Osteocyte (in vitro differentiated cells): ENCODE measurements around the gene MMP25. TPM values are rescaled to one million over a fixed set of nuclear protein-coding genes. Genes with fewer than 3 reads are reported as not detected.

Experiments used
- DNase-seq: peaks from one replicate; pipeline ENCODE4 v3.0.0; 2021; ENCODE audit warnings: mixed read lengths; ENCODE audit not compliant: unreplicated experiment; ENCODE audit errors: extremely low spot score
- H3K27ac Mint-ChIP-seq: one replicate; pipeline ENCODE4 v1.8.0; 2021; ENCODE audit warnings: mild to moderate bottlenecking, mixed read lengths; ENCODE audit not compliant: unreplicated experiment
- H3K27me3 Mint-ChIP-seq: one replicate; pipeline ENCODE4 v1.8.0; 2021; ENCODE audit warnings: mixed read lengths; ENCODE audit not compliant: unreplicated experiment
- H3K36me3 Mint-ChIP-seq: one replicate; pipeline ENCODE4 v1.8.0; 2021; ENCODE audit warnings: mixed read lengths; ENCODE audit not compliant: unreplicated experiment
- H3K4me1 Mint-ChIP-seq: one replicate; pipeline ENCODE4 v1.8.0; 2021; ENCODE audit warnings: mixed read lengths; ENCODE audit not compliant: unreplicated experiment
- H3K4me3 Mint-ChIP-seq: one replicate; pipeline ENCODE4 v1.8.0; 2021; ENCODE audit warnings: mild to moderate bottlenecking, moderate library complexity, mixed read lengths; ENCODE audit not compliant: unreplicated experiment
- H3K9me3 Mint-ChIP-seq: one replicate; pipeline ENCODE4 v1.8.0; 2021; ENCODE audit warnings: mixed read lengths; ENCODE audit not compliant: unreplicated experiment
- total RNA-seq: library from RNA; stranded (reverse); gene quantifications from 2 replicates; pipeline ENCODE4 v1.2.1, GENCODE V29; 2021
- TF ChIP-seq, protein P1 (sequence below): fragments of 200-600 bp; sonication (generic); IDR thresholded peaks from 2 replicates; pipeline ENCODE4 v1.5.0; 2021; ENCODE audit warnings: antibody characterized with exemption, mild to moderate bottlenecking, moderate library complexity

The MMP25 gene
- total RNA-seq, 1 donor from 2014 or later: 3.0 TPM

DNA sequence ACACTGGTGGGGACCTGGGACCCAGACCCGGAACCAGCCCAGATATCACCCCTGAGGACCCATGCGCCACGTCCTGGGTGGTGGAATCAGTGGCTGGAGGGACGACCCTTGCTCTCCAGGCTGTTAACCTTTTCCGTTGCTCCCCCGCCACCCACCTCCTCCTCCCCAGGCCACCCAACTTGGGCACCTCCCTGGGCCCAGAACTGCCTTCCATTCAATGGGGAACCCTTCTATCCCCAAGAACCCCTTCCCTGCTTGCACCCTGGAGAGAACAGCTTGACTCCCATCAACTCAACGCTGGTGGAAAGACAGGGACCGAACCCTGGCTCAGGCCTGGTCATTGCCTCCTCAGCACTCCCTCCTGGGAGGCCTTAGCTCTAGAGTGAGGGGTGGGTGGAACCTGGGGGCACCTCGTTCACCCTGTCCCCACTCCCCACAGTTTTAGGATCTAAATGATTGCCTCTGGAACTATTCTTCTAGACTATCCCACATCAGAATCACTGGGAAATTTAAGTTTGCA lies 13.4 kb downstream of the MMP25 start:
- H3K27ac Mint-ChIP-seq: peak overlapping the region; percentile 71
- H3K27me3 Mint-ChIP-seq: no peaks in the 10 kb centered on the region
- H3K36me3 Mint-ChIP-seq: no peaks in the 10 kb centered on the region
- TF ChIP-seq, protein P1, sequence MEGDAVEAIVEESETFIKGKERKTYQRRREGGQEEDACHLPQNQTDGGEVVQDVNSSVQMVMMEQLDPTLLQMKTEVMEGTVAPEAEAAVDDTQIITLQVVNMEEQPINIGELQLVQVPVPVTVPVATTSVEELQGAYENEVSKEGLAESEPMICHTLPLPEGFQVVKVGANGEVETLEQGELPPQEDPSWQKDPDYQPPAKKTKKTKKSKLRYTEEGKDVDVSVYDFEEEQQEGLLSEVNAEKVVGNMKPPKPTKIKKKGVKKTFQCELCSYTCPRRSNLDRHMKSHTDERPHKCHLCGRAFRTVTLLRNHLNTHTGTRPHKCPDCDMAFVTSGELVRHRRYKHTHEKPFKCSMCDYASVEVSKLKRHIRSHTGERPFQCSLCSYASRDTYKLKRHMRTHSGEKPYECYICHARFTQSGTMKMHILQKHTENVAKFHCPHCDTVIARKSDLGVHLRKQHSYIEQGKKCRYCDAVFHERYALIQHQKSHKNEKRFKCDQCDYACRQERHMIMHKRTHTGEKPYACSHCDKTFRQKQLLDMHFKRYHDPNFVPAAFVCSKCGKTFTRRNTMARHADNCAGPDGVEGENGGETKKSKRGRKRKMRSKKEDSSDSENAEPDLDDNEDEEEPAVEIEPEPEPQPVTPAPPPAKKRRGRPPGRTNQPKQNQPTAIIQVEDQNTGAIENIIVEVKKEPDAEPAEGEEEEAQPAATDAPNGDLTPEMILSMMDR: no peak
- no peaks in the 10 kb centered on the region for H3K9me3 Mint-ChIP-seq
- peak overlapping the region; percentile 69 for H3K4me3 Mint-ChIP-seq
- peaks cover 17% of the 10 kb centered on the region for H3K4me1 Mint-ChIP-seq
- DNase-seq: no peak

DNA sequence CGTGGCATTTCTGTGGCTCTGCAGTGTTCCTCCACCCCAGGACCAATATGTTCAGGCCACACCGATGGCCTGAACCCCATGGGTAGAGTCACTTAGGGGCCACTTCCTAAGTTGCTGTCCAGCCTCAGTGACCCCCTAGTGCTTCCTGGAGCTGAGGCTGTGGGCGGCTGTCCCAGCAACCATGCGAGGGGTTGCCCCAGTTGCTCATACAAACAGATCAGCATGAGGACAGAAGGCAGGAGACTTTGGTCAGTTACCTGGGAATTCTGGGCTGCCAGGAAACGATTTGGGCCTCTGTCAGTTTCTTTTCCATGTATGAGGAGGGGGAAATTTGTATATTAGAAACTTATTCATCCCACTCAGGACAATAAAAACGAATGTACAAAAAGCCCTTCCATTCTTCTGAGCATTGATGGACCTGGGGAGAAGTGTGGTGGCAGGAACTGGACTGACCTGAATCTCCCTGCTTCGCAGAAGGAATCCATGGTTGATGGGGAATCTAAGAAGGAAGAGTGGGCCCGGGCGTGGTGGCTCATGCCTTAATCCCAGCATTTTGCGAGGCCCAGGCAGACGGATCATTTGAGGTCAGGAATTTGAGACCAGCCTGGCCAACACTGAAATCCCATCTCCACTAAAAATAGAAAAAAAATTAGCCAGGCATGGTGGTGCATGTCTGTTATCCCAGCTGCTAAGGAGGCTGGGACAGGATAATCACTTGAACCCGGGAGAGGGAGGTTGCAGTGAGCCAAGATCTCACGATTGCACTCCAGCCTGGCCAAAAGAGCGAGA lies 14.2 kb downstream of the MMP25 start:
- Mint-ChIP-seq H3K27ac (no peak overlapping the region), H3K9me3 (no peaks in the 10 kb centered on the region)

DNA sequence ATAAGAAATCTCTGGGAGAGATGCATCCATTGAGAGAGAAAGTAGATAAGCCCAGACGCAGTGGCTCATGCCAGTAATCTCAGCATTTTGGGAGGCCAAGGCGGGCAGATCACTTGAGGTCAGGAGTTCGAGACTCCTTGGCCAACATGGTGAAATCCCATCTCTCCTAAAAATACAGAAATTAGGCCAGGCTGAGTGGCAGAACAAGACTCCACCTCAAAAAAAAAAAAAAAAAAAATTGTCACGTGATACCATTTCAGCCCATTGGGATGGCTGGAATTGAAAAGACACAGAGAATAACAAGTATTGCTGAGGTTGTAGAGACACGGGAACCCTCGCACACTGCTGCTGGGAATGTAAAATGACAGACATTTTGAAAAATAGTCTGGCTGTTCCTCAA lies 16.2 kb downstream of the MMP25 start:
- H3K27ac Mint-ChIP-seq: no peak overlapping the region
- no peaks in the 10 kb centered on the region for H3K9me3 Mint-ChIP-seq
- no peaks in the 10 kb centered on the region for H3K36me3 Mint-ChIP-seq
- H3K27me3 Mint-ChIP-seq: no peaks in the 10 kb centered on the region
- H3K4me3 Mint-ChIP-seq: no peak overlapping the region
- no peak for DNase-seq
- peaks cover 21% of the 10 kb centered on the region for H3K4me1 Mint-ChIP-seq
- TF ChIP-seq, protein P1: no peak

More for the DNA sequence above, 14.2 kb downstream of the MMP25 start:
- Mint-ChIP-seq H3K4me3 (no peak overlapping the region), H3K27me3 (no peaks in the 10 kb centered on the region), H3K4me1 (peaks cover 20% of the 10 kb centered on the region), H3K36me3 (no peaks in the 10 kb centered on the region)
- no peak for DNase-seq
- TF ChIP-seq, protein P1: no peak

DNA sequence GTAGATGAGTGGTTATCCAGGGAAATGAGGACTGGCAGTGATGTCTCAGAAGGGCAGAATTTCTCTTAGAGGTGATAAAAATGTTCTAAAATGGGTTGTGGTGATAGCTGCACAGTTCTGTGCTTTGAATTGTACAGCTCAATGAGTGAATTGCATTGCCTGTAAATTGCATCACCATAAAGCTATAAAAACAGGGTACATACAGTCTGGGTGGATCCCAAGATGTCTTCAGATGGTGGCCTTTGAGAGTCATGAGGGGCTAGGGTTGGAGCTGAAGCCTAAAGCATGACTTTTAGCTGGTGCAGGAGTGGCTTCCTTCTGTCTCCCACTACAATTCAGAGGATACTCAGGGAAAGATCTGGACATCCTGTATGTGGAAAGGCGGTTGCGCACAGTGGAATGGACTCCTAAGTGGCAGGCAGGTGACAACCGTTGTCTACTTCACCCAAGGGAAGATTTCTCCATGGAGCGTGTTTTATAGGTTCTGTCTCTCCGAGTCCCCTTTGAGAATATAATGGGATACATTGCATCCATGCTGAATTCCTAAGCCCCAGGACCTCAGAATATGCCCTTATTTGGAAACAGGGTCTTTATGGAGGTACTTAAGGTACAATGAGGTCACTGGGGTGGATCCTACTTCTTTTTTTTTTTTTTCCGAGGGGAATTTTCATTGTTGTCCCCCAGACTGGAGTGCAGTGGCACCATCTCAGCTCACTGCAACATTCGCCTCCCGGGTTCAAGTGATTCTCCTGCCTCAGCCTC lies 17.4 kb downstream of the MMP25 start:
- H3K4me3 Mint-ChIP-seq: no peak overlapping the region
- TF ChIP-seq, protein P1: no peak
- H3K27ac Mint-ChIP-seq: no peak overlapping the region
- peaks cover 20% of the 10 kb centered on the region for H3K4me1 Mint-ChIP-seq
- H3K27me3 Mint-ChIP-seq: no peaks in the 10 kb centered on the region
- DNase-seq: no peak
- H3K9me3 Mint-ChIP-seq: no peaks in the 10 kb centered on the region
- no peaks in the 10 kb centered on the region for H3K36me3 Mint-ChIP-seq
